Central memory CD8-positive, alpha-beta T cell (primary cell): ENCODE data around the gene CASK.

Source experiments
- ATAC-seq: fragments of 150-1000 bp; cut with Tn5 transposase; replicated peaks from 2 replicates; pipeline ENCODE4 v1.10.0; 2022; ENCODE audit warnings: mild to moderate bottlenecking, moderate FRiP score, moderate number of reproducible peaks; ENCODE audit not compliant: poor library complexity, severe bottlenecking; ENCODE audit errors: extremely low read depth
- DNase-seq, 2 donors: peaks; one replicate each; pipeline ENCODE4 v3.0.0; 2021; ENCODE audit warnings: low spot score in 2 of 2
- H3K27ac Mint-ChIP-seq: one replicate; pipeline ENCODE4 v1.8.0; 2022; ENCODE audit warnings: low read depth, mild to moderate bottlenecking, moderate library complexity, mixed read lengths
- H3K27me3 Mint-ChIP-seq: one replicate; pipeline ENCODE4 v1.8.0; 2022; ENCODE audit warnings: mixed read lengths
- H3K36me3 Mint-ChIP-seq: one replicate; pipeline ENCODE4 v1.8.0; 2022; ENCODE audit warnings: mild to moderate bottlenecking, moderate library complexity, mixed read lengths; ENCODE audit not compliant: insufficient read depth
- H3K4me1 Mint-ChIP-seq: one replicate; pipeline ENCODE4 v1.8.0; 2022; ENCODE audit warnings: mixed read lengths
- H3K4me3 Mint-ChIP-seq: one replicate; pipeline ENCODE4 v1.8.0; 2022; ENCODE audit warnings: mild to moderate bottlenecking, moderate library complexity, mixed read lengths
- H3K9me3 Mint-ChIP-seq: one replicate; pipeline ENCODE4 v1.8.0; 2022; ENCODE audit warnings: mixed read lengths

CASK gene

GRCh38 chrX:41716767-41717473 is 206.4 kb downstream of the CASK start:
- Mint-ChIP-seq H3K4me1 (peaks cover 32% of the 10 kb centered on the region), H3K27ac (no peak overlapping the region), H3K9me3 (no peaks in the 10 kb centered on the region), H3K36me3 (peaks cover 14% of the 10 kb centered on the region), H3K27me3 (no peaks in the 10 kb centered on the region), H3K4me3 (no peak overlapping the region)
- ATAC-seq (no peak), DNase-seq (no peak)

GRCh38 chrX:41716222-41716621 is 207.1 kb downstream of the CASK start:
- no peaks in the 10 kb centered on the region for H3K27me3 Mint-ChIP-seq
- H3K36me3 Mint-ChIP-seq: peaks cover 16% of the 10 kb centered on the region
- H3K4me3 Mint-ChIP-seq: no peak overlapping the region
- H3K4me1 Mint-ChIP-seq: peaks cover 25% of the 10 kb centered on the region
- DNase-seq (no peak), ATAC-seq (no peak)
- no peak overlapping the region for H3K27ac Mint-ChIP-seq
- H3K9me3 Mint-ChIP-seq: no peaks in the 10 kb centered on the region

GRCh38 chrX:41711021-41711667 is 212.2 kb downstream of the CASK start:
- H3K27me3 Mint-ChIP-seq: no peaks in the 10 kb centered on the region
- H3K4me3 Mint-ChIP-seq: no peak overlapping the region
- H3K36me3 Mint-ChIP-seq: peaks cover 9% of the 10 kb centered on the region
- DNase-seq: no peak
- peaks cover 20% of the 10 kb centered on the region for H3K4me1 Mint-ChIP-seq
- no peak for ATAC-seq
- no peaks in the 10 kb centered on the region for H3K9me3 Mint-ChIP-seq
- no peak overlapping the region for H3K27ac Mint-ChIP-seq

GRCh38 chrX:41708486-41708885 is 214.9 kb downstream of the CASK start:
- Mint-ChIP-seq H3K4me1 (peaks cover 34% of the 10 kb centered on the region), H3K9me3 (no peaks in the 10 kb centered on the region), H3K4me3 (no peak overlapping the region), H3K36me3 (peaks cover 9% of the 10 kb centered on the region), H3K27me3 (no peaks in the 10 kb centered on the region), H3K27ac (no peak overlapping the region)
- DNase-seq (no peak), ATAC-seq (no peak)

- H3K27ac Mint-ChIP-seq: no peak overlapping the region
These were observed 216.1 kb downstream of the CASK start for GRCh38 chrX:41707218-41707617.

GRCh38 chrX:41705680-41706374 is 217.5 kb downstream of the CASK start:
- H3K27me3 Mint-ChIP-seq: no peaks in the 10 kb centered on the region
- peak overlapping the region; percentile 21 for H3K4me3 Mint-ChIP-seq
- no peaks in the 10 kb centered on the region for H3K9me3 Mint-ChIP-seq
- peaks cover 2% of the 10 kb centered on the region for H3K36me3 Mint-ChIP-seq
- H3K27ac Mint-ChIP-seq: peak overlapping the region; percentile 48
- DNase-seq (no peak), ATAC-seq (no peak)
- H3K4me1 Mint-ChIP-seq: peaks cover 35% of the 10 kb centered on the region

More at GRCh38 chrX:41707218-41707617, 216.1 kb downstream of the CASK start:
- H3K27me3 Mint-ChIP-seq: no peaks in the 10 kb centered on the region
- H3K4me3 Mint-ChIP-seq: no peak overlapping the region
- H3K9me3 Mint-ChIP-seq: no peaks in the 10 kb centered on the region
- peaks cover 35% of the 10 kb centered on the region for H3K4me1 Mint-ChIP-seq
- DNase-seq: no peak
- H3K36me3 Mint-ChIP-seq: peaks cover 4% of the 10 kb centered on the region
- no peak for ATAC-seq

GRCh38 chrX:41705042-41705441 is 218.3 kb downstream of the CASK start:
- Mint-ChIP-seq H3K27me3 (no peaks in the 10 kb centered on the region), H3K4me3 (peak overlapping the region; percentile 44), H3K4me1 (peaks cover 35% of the 10 kb centered on the region), H3K36me3 (peaks cover 2% of the 10 kb centered on the region), H3K27ac (peak overlapping the region; percentile 74), H3K9me3 (no peaks in the 10 kb centered on the region)
- DNase-seq (no peak), ATAC-seq (no peak)

- Mint-ChIP-seq H3K4me1 (peaks cover 35% of the 10 kb centered on the region), H3K27ac (peak overlapping the region; percentile 10), H3K27me3 (no peaks in the 10 kb centered on the region), H3K9me3 (no peaks in the 10 kb centered on the region), H3K36me3 (peaks cover 2% of the 10 kb centered on the region), H3K4me3 (no peak overlapping the region)
- ATAC-seq (peak; percentile 40), DNase-seq (no peak)
These were observed 219.8 kb downstream of the CASK start for GRCh38 chrX:41703574-41704029.

GRCh38 chrX:41695426-41695825 is 227.9 kb downstream of the CASK start:
- Mint-ChIP-seq H3K9me3 (no peaks in the 10 kb centered on the region), H3K4me1 (peaks cover 30% of the 10 kb centered on the region), H3K4me3 (peak overlapping the region; percentile 47), H3K27me3 (no peaks in the 10 kb centered on the region), H3K36me3 (peaks cover 1% of the 10 kb centered on the region), H3K27ac (peak overlapping the region; percentile 5)
- DNase-seq: peak in 1 of 2 donors; percentile 33
- peak; percentile 94 for ATAC-seq

GRCh38 chrX:41693024-41693423 is 230.3 kb downstream of the CASK start:
- ATAC-seq (no peak), DNase-seq (no peak)
- Mint-ChIP-seq H3K36me3 (peaks cover 4% of the 10 kb centered on the region), H3K9me3 (no peaks in the 10 kb centered on the region), H3K4me3 (no peak overlapping the region), H3K4me1 (peaks cover 30% of the 10 kb centered on the region), H3K27ac (peak overlapping the region; percentile 41), H3K27me3 (no peaks in the 10 kb centered on the region)

- no peaks in the 10 kb centered on the region for H3K9me3 Mint-ChIP-seq
- peaks cover 32% of the 10 kb centered on the region for H3K4me1 Mint-ChIP-seq
- no peak overlapping the region for H3K4me3 Mint-ChIP-seq
- H3K27me3 Mint-ChIP-seq: no peaks in the 10 kb centered on the region
- H3K36me3 Mint-ChIP-seq: peaks cover 4% of the 10 kb centered on the region
- DNase-seq (no peak), ATAC-seq (no peak)
- H3K27ac Mint-ChIP-seq: no peak overlapping the region
These were observed 231.1 kb downstream of the CASK start for GRCh38 chrX:41692162-41692749.

GRCh38 chrX:41689711-41690110 is 233.6 kb downstream of the CASK start:
- H3K27ac Mint-ChIP-seq: no peak overlapping the region
- no peak for ATAC-seq
- peaks cover 25% of the 10 kb centered on the region for H3K4me1 Mint-ChIP-seq
- H3K9me3 Mint-ChIP-seq: no peaks in the 10 kb centered on the region
- no peak overlapping the region for H3K4me3 Mint-ChIP-seq
- peaks cover 2% of the 10 kb centered on the region for H3K36me3 Mint-ChIP-seq
- no peak for DNase-seq
- no peaks in the 10 kb centered on the region for H3K27me3 Mint-ChIP-seq
